ENCODE measurements around the gene FGF14. TPM values are rescaled to one million over a fixed set of nuclear protein-coding genes. Genes with fewer than 3 reads are reported as not detected.

FGF14 gene
- total RNA-seq, 1 donor from 2014 or later: 0.23 TPM

DNA sequence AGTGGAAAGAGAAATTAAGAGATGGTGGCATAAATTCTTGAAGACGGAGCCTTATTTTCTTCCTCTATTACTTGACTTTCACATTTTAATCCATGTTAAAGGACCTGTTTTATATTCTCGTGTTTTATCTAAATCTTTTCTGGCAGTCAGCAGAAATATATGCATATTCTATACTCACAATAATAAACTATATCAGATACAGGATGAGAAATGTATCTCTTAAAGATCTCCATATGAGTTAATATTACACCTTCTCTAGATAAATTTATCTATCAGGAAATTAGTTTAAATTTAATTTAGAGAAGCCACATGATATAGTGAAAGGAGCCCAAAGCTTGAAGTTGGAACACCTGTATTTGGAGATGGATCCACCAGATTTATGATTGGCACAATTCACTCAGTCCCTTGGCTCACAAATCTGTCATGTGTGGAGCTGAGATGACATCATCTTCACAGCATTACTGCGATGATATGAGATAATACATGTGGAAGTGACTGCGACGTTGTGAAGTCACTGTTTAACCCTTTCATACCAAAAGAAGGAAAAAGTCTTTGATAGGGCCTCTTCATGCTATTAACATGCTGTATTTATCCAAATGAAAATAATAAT is 216.4 kb downstream of the FGF14 start:
- H3K27ac ChIP-seq (ENCODE audit: low read depth, low read length): no peak overlapping the region
- no peak for DNase-seq (ENCODE audit: low read depth)

DNA sequence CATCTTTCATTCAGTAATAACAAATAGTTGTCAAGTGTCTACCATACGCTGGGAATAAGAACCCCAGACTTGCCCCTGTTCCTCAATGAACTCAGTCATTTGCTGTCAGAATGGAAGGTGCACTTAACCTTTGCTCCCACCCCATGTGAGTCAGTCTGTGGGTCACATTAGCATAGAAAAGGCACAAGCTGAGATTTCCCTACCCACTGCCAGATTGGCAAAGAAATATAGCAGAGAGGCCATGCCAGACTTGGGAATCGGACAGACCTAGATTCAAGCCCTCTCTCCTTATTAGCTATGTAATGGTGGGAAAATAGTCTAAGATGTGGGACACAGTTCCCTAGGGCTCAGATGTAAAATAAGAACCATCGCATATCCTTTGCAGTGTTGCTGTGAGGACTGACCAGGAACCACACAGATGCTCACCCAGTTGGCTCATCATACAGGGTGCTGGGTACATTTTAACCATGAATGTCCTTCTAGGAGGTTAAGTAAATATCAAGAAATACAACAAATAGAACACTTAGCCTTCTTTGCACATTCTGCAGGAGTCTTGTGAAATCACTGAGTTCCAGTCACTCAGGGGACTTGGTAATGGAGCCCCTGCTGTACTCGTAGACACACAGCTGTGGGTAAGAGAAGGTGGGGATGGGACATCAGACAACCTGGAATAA is 218.2 kb downstream of the FGF14 start:
- H3K79me2 ChIP-seq (ENCODE audit: insufficient read depth, low read length): no peaks in the 10 kb centered on the region
- peaks cover 5% of the 10 kb centered on the region for H3K4me1 Mint-ChIP-seq (ENCODE audit: low read depth, unreplicated experiment)
- FAIRE-seq (no peak), DNase-seq (ENCODE audit: low read depth) (no peak)
- no peak for TF ChIP-seq EZH2 (IDR thresholded peaks at IDR 0.05; ENCODE audit: insufficient read depth, low read length)
- TF ChIP-seq, protein P1, sequence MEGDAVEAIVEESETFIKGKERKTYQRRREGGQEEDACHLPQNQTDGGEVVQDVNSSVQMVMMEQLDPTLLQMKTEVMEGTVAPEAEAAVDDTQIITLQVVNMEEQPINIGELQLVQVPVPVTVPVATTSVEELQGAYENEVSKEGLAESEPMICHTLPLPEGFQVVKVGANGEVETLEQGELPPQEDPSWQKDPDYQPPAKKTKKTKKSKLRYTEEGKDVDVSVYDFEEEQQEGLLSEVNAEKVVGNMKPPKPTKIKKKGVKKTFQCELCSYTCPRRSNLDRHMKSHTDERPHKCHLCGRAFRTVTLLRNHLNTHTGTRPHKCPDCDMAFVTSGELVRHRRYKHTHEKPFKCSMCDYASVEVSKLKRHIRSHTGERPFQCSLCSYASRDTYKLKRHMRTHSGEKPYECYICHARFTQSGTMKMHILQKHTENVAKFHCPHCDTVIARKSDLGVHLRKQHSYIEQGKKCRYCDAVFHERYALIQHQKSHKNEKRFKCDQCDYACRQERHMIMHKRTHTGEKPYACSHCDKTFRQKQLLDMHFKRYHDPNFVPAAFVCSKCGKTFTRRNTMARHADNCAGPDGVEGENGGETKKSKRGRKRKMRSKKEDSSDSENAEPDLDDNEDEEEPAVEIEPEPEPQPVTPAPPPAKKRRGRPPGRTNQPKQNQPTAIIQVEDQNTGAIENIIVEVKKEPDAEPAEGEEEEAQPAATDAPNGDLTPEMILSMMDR (IDR thresholded peaks at IDR 0.05; ENCODE audit: insufficient read depth, low read depth, low read length): no peak
- no peak overlapping the region for H3K4me2 ChIP-seq (ENCODE audit: low read length)
- no peak overlapping the region for H3K9ac ChIP-seq (ENCODE audit: low read length)
- no peak overlapping the region for H3K4me3 Mint-ChIP-seq (ENCODE audit: unreplicated experiment)
- no peaks in the 10 kb centered on the region for H4K20me1 ChIP-seq (ENCODE audit: insufficient read depth, low read length)
- H2AFZ ChIP-seq (ENCODE audit: low read depth, low read length): no peak overlapping the region
- H3K9me3 ChIP-seq (ENCODE audit: insufficient read depth, low read depth, low read length): no peaks in the 10 kb centered on the region
- H3K4me1 ChIP-seq (ENCODE audit: insufficient read depth, low read length): no peaks in the 10 kb centered on the region
- H3K27me3 Mint-ChIP-seq (ENCODE audit: low read depth, unreplicated experiment): no peaks in the 10 kb centered on the region
- H3K36me3 ChIP-seq (ENCODE audit: insufficient read depth, low read length): no peaks in the 10 kb centered on the region
- no peaks in the 10 kb centered on the region for H3K9me3 Mint-ChIP-seq (ENCODE audit: unreplicated experiment)
- H3K27ac ChIP-seq (ENCODE audit: low read depth, low read length): no peak overlapping the region
- H3K27me3 ChIP-seq (ENCODE audit: insufficient read depth, low read length): no peaks in the 10 kb centered on the region
- H3K4me3 ChIP-seq (ENCODE audit: insufficient read depth, low read depth, low read length): no peak overlapping the region
- no peaks in the 10 kb centered on the region for H3K36me3 Mint-ChIP-seq (ENCODE audit: low read depth, unreplicated experiment)
- H3K27ac Mint-ChIP-seq (ENCODE audit: unreplicated experiment): no peak overlapping the region

More for the DNA sequence above, 216.4 kb downstream of the FGF14 start:
- FAIRE-seq: no peak
- peaks cover 3% of the 10 kb centered on the region for H3K9me3 Mint-ChIP-seq (ENCODE audit: unreplicated experiment)
- no peaks in the 10 kb centered on the region for H3K36me3 Mint-ChIP-seq (ENCODE audit: low read depth, unreplicated experiment)
- H2AFZ ChIP-seq (ENCODE audit: low read depth, low read length): no peak overlapping the region
- H3K4me3 Mint-ChIP-seq (ENCODE audit: unreplicated experiment): no peak overlapping the region
- H3K27me3 Mint-ChIP-seq (ENCODE audit: low read depth, unreplicated experiment): peaks cover 2% of the 10 kb centered on the region
- H3K4me1 Mint-ChIP-seq (ENCODE audit: low read depth, unreplicated experiment): peaks cover 5% of the 10 kb centered on the region
- H3K79me2 ChIP-seq (ENCODE audit: insufficient read depth, low read length): no peaks in the 10 kb centered on the region
- H3K9ac ChIP-seq (ENCODE audit: low read length): no peak overlapping the region
- H3K4me3 ChIP-seq (ENCODE audit: insufficient read depth, low read depth, low read length): no peak overlapping the region
- no peaks in the 10 kb centered on the region for H3K27me3 ChIP-seq (ENCODE audit: insufficient read depth, low read length)
- no peaks in the 10 kb centered on the region for H3K36me3 ChIP-seq (ENCODE audit: insufficient read depth, low read length)
- no peaks in the 10 kb centered on the region for H4K20me1 ChIP-seq (ENCODE audit: insufficient read depth, low read length)
- H3K9me3 ChIP-seq (ENCODE audit: insufficient read depth, low read depth, low read length): no peaks in the 10 kb centered on the region
- no peak overlapping the region for H3K4me2 ChIP-seq (ENCODE audit: low read length)
- TF ChIP-seq, protein P1 (IDR thresholded peaks at IDR 0.05; ENCODE audit: insufficient read depth, low read depth, low read length): no peak
- no peak for TF ChIP-seq EZH2 (IDR thresholded peaks at IDR 0.05; ENCODE audit: insufficient read depth, low read length)
- H3K4me1 ChIP-seq (ENCODE audit: insufficient read depth, low read length): no peaks in the 10 kb centered on the region
- H3K27ac Mint-ChIP-seq (ENCODE audit: unreplicated experiment): no peak overlapping the region

DNA sequence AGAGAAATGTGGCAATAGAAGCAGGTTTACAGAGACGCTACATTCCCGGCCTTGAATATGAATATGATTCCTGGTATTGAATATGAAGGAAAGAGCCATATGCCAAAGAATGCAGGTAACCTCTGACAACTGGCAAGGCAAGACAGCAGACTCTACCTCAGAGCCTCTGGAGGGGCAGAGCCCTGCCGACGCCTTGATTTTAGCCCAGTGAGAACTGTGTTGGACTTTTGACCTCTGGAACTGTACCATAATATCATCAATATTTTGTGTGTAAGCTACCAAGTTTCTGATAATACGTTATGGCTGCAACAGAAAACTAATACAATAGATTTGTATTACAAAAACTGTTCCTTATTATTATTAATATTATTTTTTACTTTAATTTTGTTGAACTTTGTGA is 219.7 kb downstream of the FGF14 start:
- Histone ChIP-seq H3K27me3 (ENCODE audit: insufficient read depth, low read length) (no peaks in the 10 kb centered on the region), H3K4me3 (ENCODE audit: insufficient read depth, low read depth, low read length) (no peak overlapping the region), H3K4me2 (ENCODE audit: low read length) (no peak overlapping the region), H3K27ac (ENCODE audit: low read depth, low read length) (no peak overlapping the region), H3K36me3 (ENCODE audit: insufficient read depth, low read length) (no peaks in the 10 kb centered on the region), H3K9me3 (ENCODE audit: insufficient read depth, low read depth, low read length) (no peaks in the 10 kb centered on the region), H2AFZ (ENCODE audit: low read depth, low read length) (no peak overlapping the region), H3K79me2 (ENCODE audit: insufficient read depth, low read length) (no peaks in the 10 kb centered on the region), H3K9ac (ENCODE audit: low read length) (no peak overlapping the region), H3K4me1 (ENCODE audit: insufficient read depth, low read length) (no peaks in the 10 kb centered on the region), H4K20me1 (ENCODE audit: insufficient read depth, low read length) (no peaks in the 10 kb centered on the region)
- Mint-ChIP-seq H3K4me1 (ENCODE audit: low read depth, unreplicated experiment) (peaks cover 5% of the 10 kb centered on the region), H3K9me3 (ENCODE audit: unreplicated experiment) (no peaks in the 10 kb centered on the region), H3K27me3 (ENCODE audit: low read depth, unreplicated experiment) (no peaks in the 10 kb centered on the region), H3K36me3 (ENCODE audit: low read depth, unreplicated experiment) (no peaks in the 10 kb centered on the region), H3K27ac (ENCODE audit: unreplicated experiment) (no peak overlapping the region), H3K4me3 (ENCODE audit: unreplicated experiment) (no peak overlapping the region)
- DNase-seq (ENCODE audit: low read depth) (no peak), FAIRE-seq (no peak)
- TF ChIP-seq, protein P1 (IDR thresholded peaks at IDR 0.05; ENCODE audit: insufficient read depth, low read depth, low read length): no peak
- TF ChIP-seq EZH2 (IDR thresholded peaks at IDR 0.05; ENCODE audit: insufficient read depth, low read length): no peak

Data from astrocyte (in vitro differentiated cells and primary cell).